ENCODE results near the gene CFAP92. TPM values are rescaled to one million over a fixed set of nuclear protein-coding genes. Genes with fewer than 3 reads are reported as not detected.
A peak's percentile ranks its signal among the peaks of the same experiment; 100 is the strongest.
"Not testable (repeated sequence)": the region's sequence is repeated elsewhere in the genome, so short reads cannot be mapped to it uniquely, and the experiment has no call there.

Gene CFAP92
- total RNA-seq, 1 donor from 2014 or later = 2.0 TPM

DNA sequence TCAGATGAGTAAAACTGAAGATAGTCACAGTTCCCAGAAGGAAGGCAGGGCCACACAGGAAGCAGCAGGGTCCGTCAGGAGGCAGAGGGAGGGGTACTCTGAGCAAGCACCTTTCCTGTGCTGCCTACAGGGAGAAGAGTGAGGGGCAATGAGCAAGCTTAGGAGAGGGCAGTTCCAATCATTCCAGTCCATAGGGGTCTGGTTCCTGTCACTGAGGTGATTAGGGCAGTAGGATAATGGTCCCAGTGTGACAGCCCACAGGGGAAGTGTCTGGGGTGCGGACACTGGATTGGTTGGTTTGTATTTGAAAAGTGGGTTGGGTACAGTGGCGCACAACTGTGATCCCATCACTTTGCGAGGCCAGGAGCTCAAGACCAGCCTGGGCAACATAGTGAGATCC lies 121.6 kb downstream of the CFAP92 start:
- TF ChIP-seq, protein P1, sequence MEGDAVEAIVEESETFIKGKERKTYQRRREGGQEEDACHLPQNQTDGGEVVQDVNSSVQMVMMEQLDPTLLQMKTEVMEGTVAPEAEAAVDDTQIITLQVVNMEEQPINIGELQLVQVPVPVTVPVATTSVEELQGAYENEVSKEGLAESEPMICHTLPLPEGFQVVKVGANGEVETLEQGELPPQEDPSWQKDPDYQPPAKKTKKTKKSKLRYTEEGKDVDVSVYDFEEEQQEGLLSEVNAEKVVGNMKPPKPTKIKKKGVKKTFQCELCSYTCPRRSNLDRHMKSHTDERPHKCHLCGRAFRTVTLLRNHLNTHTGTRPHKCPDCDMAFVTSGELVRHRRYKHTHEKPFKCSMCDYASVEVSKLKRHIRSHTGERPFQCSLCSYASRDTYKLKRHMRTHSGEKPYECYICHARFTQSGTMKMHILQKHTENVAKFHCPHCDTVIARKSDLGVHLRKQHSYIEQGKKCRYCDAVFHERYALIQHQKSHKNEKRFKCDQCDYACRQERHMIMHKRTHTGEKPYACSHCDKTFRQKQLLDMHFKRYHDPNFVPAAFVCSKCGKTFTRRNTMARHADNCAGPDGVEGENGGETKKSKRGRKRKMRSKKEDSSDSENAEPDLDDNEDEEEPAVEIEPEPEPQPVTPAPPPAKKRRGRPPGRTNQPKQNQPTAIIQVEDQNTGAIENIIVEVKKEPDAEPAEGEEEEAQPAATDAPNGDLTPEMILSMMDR (IDR thresholded peaks at IDR 0.05) = no peak
- no peak overlapping the region for H3K4me3 ChIP-seq
- H3K9me3 ChIP-seq = no peaks in the 10 kb centered on the region
- no peaks in the 10 kb centered on the region for H3K36me3 ChIP-seq
- no peaks in the 10 kb centered on the region for H3K27me3 ChIP-seq (ENCODE audit: low read depth)
- H3K4me1 ChIP-seq = no peaks in the 10 kb centered on the region
- DNase-seq (no peak), ATAC-seq (no peak)
- intact Hi-C loops (cut with DNase I) = no loop called here
- no peak overlapping the region for H3K27ac ChIP-seq

DNA sequence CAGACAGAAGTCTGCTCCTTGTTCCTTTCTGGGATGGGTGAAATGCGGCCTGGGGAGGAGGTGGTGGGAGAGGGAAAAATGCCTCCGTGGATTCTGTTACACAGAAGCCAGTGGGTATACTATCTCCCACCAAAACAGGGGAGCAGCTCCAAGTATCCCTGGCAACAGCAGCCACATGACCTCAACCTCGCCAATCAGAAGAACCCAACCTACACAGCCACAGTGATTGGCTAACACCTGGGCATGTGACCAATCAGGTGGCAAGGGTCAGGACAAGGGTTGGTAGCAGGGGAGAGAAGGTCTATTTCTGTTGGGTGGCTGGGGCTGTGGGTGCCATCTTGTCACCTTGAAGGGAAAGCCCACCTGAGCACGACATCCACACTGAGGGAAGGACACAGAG lies 123.5 kb downstream of the CFAP92 start:
- ATAC-seq = no peak
- intact Hi-C loops (cut with DNase I) = no loop called here
- no peaks in the 10 kb centered on the region for H3K9me3 ChIP-seq
- H3K27ac ChIP-seq = no peak overlapping the region
- H3K4me3 ChIP-seq = no peak overlapping the region
- TF ChIP-seq, protein P1 (IDR thresholded peaks at IDR 0.05) = no peak
- DNase-seq = no peak
- no peaks in the 10 kb centered on the region for H3K27me3 ChIP-seq (ENCODE audit: low read depth)
- H3K36me3 ChIP-seq = no peaks in the 10 kb centered on the region
- no peaks in the 10 kb centered on the region for H3K4me1 ChIP-seq

DNA sequence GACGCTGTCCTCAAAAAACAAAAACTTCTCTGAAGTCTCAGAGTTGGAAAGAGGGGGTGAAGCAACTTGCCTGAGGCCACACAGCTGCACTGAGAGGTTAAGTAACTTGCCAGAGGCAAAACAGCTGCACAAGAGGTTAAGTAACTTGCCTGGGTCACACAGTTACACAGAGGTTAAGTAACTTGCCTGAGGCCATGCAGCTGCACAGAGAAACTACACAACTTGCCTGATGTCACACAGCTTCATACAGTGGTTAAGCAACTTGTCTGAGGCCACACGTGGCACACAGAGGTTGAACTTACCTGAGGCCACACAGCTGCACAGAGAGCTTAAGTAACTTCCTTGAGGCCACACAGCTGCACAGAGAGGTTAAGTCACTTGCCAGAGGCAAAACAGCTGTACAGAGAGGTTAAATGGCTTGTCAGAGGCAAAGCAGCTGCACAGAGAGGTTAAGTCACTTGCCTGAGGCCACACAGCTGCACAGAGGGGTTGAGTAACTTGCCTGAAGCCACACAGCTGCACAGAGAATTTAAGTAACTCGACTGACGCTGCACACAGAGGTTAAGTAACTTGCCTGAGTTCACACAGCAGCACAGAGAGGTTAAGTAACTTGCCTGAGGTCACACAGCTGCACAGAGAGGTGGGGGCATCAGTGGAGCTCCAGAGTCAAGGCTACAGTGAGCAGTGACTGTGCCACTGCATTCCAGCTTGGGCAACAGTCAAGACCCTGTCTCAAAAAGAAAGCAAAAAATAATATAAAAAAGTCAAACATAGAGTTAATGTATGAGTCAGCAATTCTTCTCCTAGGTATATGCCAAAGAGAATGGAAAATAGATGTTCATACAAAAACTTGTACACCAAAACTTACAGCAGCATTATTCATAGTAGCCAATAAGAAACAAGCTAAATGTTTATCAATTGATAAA lies 126.4 kb downstream of the CFAP92 start:
- H3K27me3 ChIP-seq (ENCODE audit: low read depth) = no peaks in the 10 kb centered on the region
- no peak overlapping the region for H3K27ac ChIP-seq
- DNase-seq (no peak), ATAC-seq (no peak)
- peaks cover 5% of the 10 kb centered on the region for H3K4me1 ChIP-seq
- intact Hi-C loops (cut with DNase I) = no loop called here
- TF ChIP-seq, protein P1 (IDR thresholded peaks at IDR 0.05) = no peak
- H3K4me3 ChIP-seq = no peak overlapping the region
- no peaks in the 10 kb centered on the region for H3K36me3 ChIP-seq
- H3K9me3 ChIP-seq = no peaks in the 10 kb centered on the region

DNA sequence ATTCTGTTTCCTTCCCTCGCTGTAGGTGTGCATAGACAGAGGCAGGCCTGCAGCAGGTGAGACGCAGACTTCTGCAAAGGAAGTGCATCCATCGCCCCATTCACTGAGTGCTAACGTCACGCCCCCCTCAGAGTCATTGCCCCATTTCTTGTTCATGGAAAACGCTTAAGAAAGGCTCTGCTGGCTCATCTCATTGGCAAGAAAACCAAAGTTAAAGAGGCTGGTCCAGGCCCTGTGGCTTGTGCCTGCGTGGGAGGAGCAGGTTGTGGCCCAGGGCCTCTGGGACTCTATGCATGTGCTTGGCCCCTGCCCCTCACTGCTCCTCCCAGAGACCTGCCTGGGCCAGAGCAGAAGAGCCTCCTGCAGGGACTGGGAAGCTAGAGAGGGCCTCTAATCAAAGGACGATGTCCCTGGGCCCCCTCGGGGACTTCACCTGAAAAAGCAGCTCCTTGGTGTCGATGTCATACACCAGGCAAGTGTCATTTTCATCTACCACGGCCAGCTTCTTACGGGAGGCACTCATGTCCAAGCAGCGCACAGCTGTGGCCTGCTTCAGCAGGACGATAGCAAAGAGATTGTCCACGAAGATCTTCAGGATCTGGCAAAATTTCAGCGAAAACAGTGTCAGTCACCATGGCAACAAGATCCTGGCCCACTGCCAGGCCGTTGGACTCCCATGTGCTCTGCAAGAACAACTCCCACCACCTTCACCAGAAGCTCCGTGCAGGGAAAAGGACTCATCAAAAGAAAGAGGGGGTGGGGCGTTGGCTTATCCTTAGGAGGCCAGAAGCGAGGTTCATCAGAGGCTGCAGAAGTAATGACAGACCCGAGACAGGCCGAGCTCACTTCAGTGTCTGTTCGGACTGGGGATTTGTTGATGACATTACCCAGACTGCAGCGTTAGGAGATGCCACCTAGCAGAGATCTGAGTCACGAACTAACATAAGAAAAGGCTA lies 128.7 kb downstream of the CFAP92 start:
- H3K4me3 ChIP-seq; H3K27me3 ChIP-seq (ENCODE audit: low read depth); H3K9me3 ChIP-seq; intact Hi-C loops (cut with DNase I); DNase-seq; H3K27ac ChIP-seq; H3K4me1 ChIP-seq; H3K36me3 ChIP-seq: not testable (repeated sequence)
- peak; percentile 22 to 33 for ATAC-seq

DNA sequence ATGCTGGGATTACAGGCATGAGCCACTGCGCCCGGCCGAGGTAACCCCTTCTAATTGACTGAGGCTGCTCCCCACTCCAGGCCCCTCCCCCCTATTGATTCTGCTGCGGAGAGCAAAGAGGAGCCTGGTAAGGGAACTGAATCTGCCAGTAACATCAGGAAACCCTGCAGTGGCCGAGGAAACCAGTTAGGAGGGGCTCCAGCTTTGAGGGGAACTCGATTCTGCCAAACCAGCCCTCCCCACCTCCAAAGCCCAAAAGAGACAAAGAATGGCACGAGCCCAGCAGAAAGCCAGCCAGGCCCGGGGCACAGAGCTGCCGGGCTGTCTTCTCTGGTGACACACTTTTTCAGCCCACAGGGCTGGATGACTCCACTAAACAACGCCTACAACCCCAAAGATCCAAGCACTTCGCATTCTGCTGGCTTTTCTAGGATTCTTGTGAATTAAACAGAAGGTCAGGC lies 129.5 kb downstream of the CFAP92 start:
- DNase-seq (no peak), ATAC-seq (peak; percentile 42 to 50)
- no peak overlapping the region for H3K27ac ChIP-seq
- no peaks in the 10 kb centered on the region for H3K36me3 ChIP-seq
- H3K4me1 ChIP-seq = peaks cover 5% of the 10 kb centered on the region
- TF ChIP-seq, protein P1 (IDR thresholded peaks at IDR 0.05) = no peak
- no peak overlapping the region for H3K4me3 ChIP-seq
- intact Hi-C loops (cut with DNase I) = no loop called here
- peaks cover 14% of the 10 kb centered on the region for H3K9me3 ChIP-seq
- H3K27me3 ChIP-seq (ENCODE audit: low read depth) = no peaks in the 10 kb centered on the region

Data from lower lobe of right lung (tissue), 2 donors.